GM12878 (cell line): ENCODE measurements around the gene ZNF620.

Experiments used
- RCOR1 ChIP-seq: conservative IDR thresholded peaks from 2 replicates; pipeline ENCODE4 v1.6.1; 2012; ENCODE audit warnings: low read depth, low read length, improper control_type of control experiment
- TF ChIP-seq, protein P1 (sequence below), 3 experiments: IDR thresholded peaks in 2 of 3; conservative IDR thresholded peaks in 1 of 3; 2 replicates each; pipeline ENCODE4 v1.5.1; 2011; ENCODE audit warnings: low read depth in 3 of 3, low read length in 3 of 3, mild to moderate bottlenecking in 3 of 3, control low read depth in 2 of 3, moderate library complexity in 2 of 3, inconsistent platforms in 1 of 3, mixed read lengths in 1 of 3; ENCODE audit not compliant: control insufficient read depth in 2 of 3, insufficient read depth in 1 of 3; ENCODE audit errors: extremely low read depth in 1 of 3

DNA sequence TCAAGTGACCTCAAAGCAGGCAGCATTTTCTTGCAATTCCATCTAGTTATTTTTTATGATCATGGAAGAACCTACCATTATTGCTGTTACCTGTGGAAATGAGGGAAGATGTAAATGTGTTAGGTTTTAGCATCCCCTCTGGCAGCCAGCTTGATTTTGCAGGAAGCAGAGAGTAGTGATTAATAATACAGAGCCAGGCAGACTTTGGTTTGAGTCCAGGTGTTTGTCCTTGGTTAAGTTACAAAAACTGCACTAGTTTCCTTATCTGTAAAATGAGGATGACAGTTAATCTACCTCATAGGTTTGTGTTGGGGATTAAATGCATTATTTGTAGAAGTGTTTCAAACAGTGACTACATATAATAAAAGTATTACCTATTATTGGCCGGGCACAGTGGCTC, 12.2 kb downstream of the ZNF620 start:
- TF ChIP-seq RCOR1: no peak
- TF ChIP-seq, protein P1, sequence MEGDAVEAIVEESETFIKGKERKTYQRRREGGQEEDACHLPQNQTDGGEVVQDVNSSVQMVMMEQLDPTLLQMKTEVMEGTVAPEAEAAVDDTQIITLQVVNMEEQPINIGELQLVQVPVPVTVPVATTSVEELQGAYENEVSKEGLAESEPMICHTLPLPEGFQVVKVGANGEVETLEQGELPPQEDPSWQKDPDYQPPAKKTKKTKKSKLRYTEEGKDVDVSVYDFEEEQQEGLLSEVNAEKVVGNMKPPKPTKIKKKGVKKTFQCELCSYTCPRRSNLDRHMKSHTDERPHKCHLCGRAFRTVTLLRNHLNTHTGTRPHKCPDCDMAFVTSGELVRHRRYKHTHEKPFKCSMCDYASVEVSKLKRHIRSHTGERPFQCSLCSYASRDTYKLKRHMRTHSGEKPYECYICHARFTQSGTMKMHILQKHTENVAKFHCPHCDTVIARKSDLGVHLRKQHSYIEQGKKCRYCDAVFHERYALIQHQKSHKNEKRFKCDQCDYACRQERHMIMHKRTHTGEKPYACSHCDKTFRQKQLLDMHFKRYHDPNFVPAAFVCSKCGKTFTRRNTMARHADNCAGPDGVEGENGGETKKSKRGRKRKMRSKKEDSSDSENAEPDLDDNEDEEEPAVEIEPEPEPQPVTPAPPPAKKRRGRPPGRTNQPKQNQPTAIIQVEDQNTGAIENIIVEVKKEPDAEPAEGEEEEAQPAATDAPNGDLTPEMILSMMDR (IDR thresholded peaks at IDR 0.05 in 2 of 3, conservative IDR thresholded peaks at IDR 0.05 in 1 of 3; ENCODE audit: control insufficient read depth in 2 of 3, extremely low read depth in 1 of 3, insufficient read depth in 1 of 3, low read depth in 3 of 3, low read length in 3 of 3): no peak
